ENCODE results near the gene LPP.

LPP gene

GRCh38 chr3:188134079-188134478 lies 19.9 kb upstream of the LPP start:
- POLR2A ChIA-PET = no interaction called here
- no peak for TF ChIP-seq CTCF (IDR thresholded peaks at IDR 0.05; ENCODE audit: control extremely low read depth, extremely low read depth, low read depth, missing control alignments)
- DNase-seq (ENCODE audit: extremely low spot score) = no peak
- CTCF ChIA-PET = no interaction called here

- POLR2A ChIA-PET = no interaction called here
- CTCF ChIA-PET = interaction anchor here (0.8 kb wide), 1 partner anchor 16 kb away, joined by 3 read pairs; no protein-coding TSS in a partner anchor
- DNase-seq (ENCODE audit: extremely low spot score) = no peak
- TF ChIP-seq CTCF (IDR thresholded peaks at IDR 0.05; ENCODE audit: control extremely low read depth, extremely low read depth, low read depth, missing control alignments) = no peak
Observed at GRCh38 chr3:188134856-188135255, 19.1 kb upstream of the LPP start.

GRCh38 chr3:188135271-188135670 lies 18.7 kb upstream of the LPP start:
- no peak for DNase-seq (ENCODE audit: extremely low spot score)
- ChIA-PET CTCF (interaction anchor here (0.8 kb wide), 1 partner anchor 15 kb away, joined by 3 read pairs; no protein-coding TSS in a partner anchor), POLR2A (no interaction called here)
- no peak for TF ChIP-seq CTCF (IDR thresholded peaks at IDR 0.05; ENCODE audit: control extremely low read depth, extremely low read depth, low read depth, missing control alignments)

GRCh38 chr3:188137051-188137450 lies 16.9 kb upstream of the LPP start:
- POLR2A ChIA-PET = no interaction called here

GRCh38 chr3:188139466-188139865 lies 14.5 kb upstream of the LPP start:
- ChIA-PET CTCF (interaction anchor here (1.2 kb wide), 1 partner anchor 12 kb away, joined by 5 read pairs; no protein-coding TSS in a partner anchor), POLR2A (no interaction called here)
- no peak for DNase-seq (ENCODE audit: extremely low spot score)
- TF ChIP-seq CTCF (IDR thresholded peaks at IDR 0.05; ENCODE audit: control extremely low read depth, extremely low read depth, low read depth, missing control alignments) = no peak

More at GRCh38 chr3:188137051-188137450, 16.9 kb upstream of the LPP start:
- TF ChIP-seq CTCF (IDR thresholded peaks at IDR 0.05; ENCODE audit: control extremely low read depth, extremely low read depth, low read depth, missing control alignments) = no peak
- DNase-seq (ENCODE audit: extremely low spot score) = no peak
- CTCF ChIA-PET = no interaction called here

GRCh38 chr3:188146219-188146618 lies 7.7 kb upstream of the LPP start:
- TF ChIP-seq CTCF (IDR thresholded peaks at IDR 0.05; ENCODE audit: control extremely low read depth, extremely low read depth, low read depth, missing control alignments) = no peak
- DNase-seq (ENCODE audit: extremely low spot score) = no peak
- POLR2A ChIA-PET = no interaction called here
- CTCF ChIA-PET = interaction anchor here (0.9 kb wide), 1 partner anchor 508 kb away, joined by 3 read pairs; no protein-coding TSS in a partner anchor

- TF ChIP-seq CTCF (IDR thresholded peaks at IDR 0.05; ENCODE audit: control extremely low read depth, extremely low read depth, low read depth, missing control alignments) = no peak
- POLR2A ChIA-PET = no interaction called here
- no peak for DNase-seq (ENCODE audit: extremely low spot score)
- CTCF ChIA-PET = no interaction called here
Observed at GRCh38 chr3:188147782-188148181, 6.2 kb upstream of the LPP start.
